HCT116 (cell line): ENCODE data around the gene KCNRG. TPM values are rescaled to one million over a fixed set of nuclear protein-coding genes. Genes with fewer than 3 reads are reported as not detected.
"Not testable (repeated sequence)": the region's sequence is repeated elsewhere in the genome, so short reads cannot be mapped to it uniquely, and the experiment has no call there.

Source experiments
- ATAC-seq: fragments of 200-7000 bp; cut with Tn5 transposase; 2 replicates; pipeline ENCODE4 v1.9.1; 2020; ENCODE audit warnings: mild to moderate bottlenecking, moderate library complexity
- BruUV-seq: library from RNA; stranded (reverse); fragments of 400-500 nt; replicated peaks from 2 replicates; lab custom pipeline; 2021; lab: Mats Ljungman, UMichigan
- CTCF ChIA-PET: fragments of 300-600 bp; sonication (Branson Sonifier 250); formaldehyde crosslinking; loops from one replicate; lab custom pipeline; 2021; ENCODE audit warnings: antibody characterized with exemption; lab: Charles Lee
- POLR2A ChIA-PET: fragments of 300-600, 350-600 bp; sonication (Branson Sonifier 250); formaldehyde crosslinking; loops from one replicate; lab custom pipeline; 2021; ENCODE audit warnings: antibody characterized with exemption; lab: Charles Lee
- RAD21 ChIA-PET, 2 experiments: fragments of 300-600 bp; sonication (Branson Sonifier 250); formaldehyde crosslinking; loops; one replicate each; lab custom pipeline; 2023; ENCODE audit warnings: low total read pairs in 2 of 2; ENCODE audit not compliant: uncharacterized antibody in 2 of 2, unreplicated experiment in 2 of 2, low non-redundant PET in 1 of 2; lab: Charles Lee
- DNase-seq: peaks from one replicate; pipeline ENCODE4 v3.0.0-alpha.2; 2010; ENCODE audit warnings: low read depth, low spot score
- H2AFZ ChIP-seq: fragments of 200-600 bp; shearing (Covaris generic), sonication (generic); 2 replicates; pipeline ENCODE4 v1.6.1; 2017; ENCODE audit warnings: low read depth, mixed run types, mixed read lengths, antibody characterized with exemption, low read length; ENCODE audit not compliant: poor library complexity, severe bottlenecking
- H3K27ac ChIP-seq: 2 replicates; pipeline ENCODE4 v1.5.1; 2012; ENCODE audit warnings: low read depth, low read length
- H3K27me3 ChIP-seq: fragments of 200-600 bp; sonication (generic); 2 replicates; pipeline ENCODE4 v1.6.1; 2016; ENCODE audit warnings: mixed run types, low read length, mixed read lengths; ENCODE audit not compliant: insufficient read depth
- H3K36me3 ChIP-seq, 2 experiments: fragments of 200-500 bp in 1 of 2; fragments of 200-600 bp in 1 of 2; sonication (Bioruptor generic) in 1 of 2; sonication (generic) in 1 of 2; 2 replicates each; pipeline versions ENCODE4 v1.5.1 to v1.6.1; 2014 to 2016; ENCODE audit warnings: low read length in 2 of 2, inconsistent platforms in 1 of 2, mixed read lengths in 1 of 2, mixed run types in 1 of 2; ENCODE audit not compliant: insufficient read depth in 2 of 2, control insufficient read depth in 1 of 2
- H3K4me1 ChIP-seq, 2 experiments: fragments of 200-600 bp in 1 of 2; sonication (generic) in 1 of 2; 2 replicates each; pipeline versions ENCODE4 v1.5.1 to v1.6.1; 2012 to 2017; ENCODE audit warnings: low read length in 2 of 2, inconsistent platforms in 1 of 2, mild to moderate bottlenecking in 1 of 2, mixed read lengths in 1 of 2, mixed run types in 1 of 2, moderate library complexity in 1 of 2; ENCODE audit not compliant: insufficient read depth in 2 of 2, control insufficient read depth in 1 of 2
- H3K4me2 ChIP-seq: fragments of 200-600 bp; sonication (generic); 2 replicates; pipeline ENCODE4 v1.6.1; 2017; ENCODE audit warnings: mixed run types, low read length, mixed read lengths
- H3K4me3 ChIP-seq, 2 experiments: fragments of 200-600 bp in 1 of 2; sonication (generic) in 1 of 2; replicated peaks in 1 of 2; 2 replicates each; pipeline ENCODE4 v1.5.1; 2011 to 2016; ENCODE audit warnings: low read length in 2 of 2, control low read depth in 1 of 2, low read depth in 1 of 2, mild to moderate bottlenecking in 1 of 2, mixed read lengths in 1 of 2, mixed run types in 1 of 2
- H3K79me2 ChIP-seq: fragments of 200-600 bp; sonication (generic); 2 replicates; pipeline ENCODE4 v1.6.1; 2017; ENCODE audit warnings: mild to moderate bottlenecking, mixed run types, low read length, moderate library complexity, mixed read lengths; ENCODE audit not compliant: insufficient read depth
- H3K9ac ChIP-seq: fragments of 200-600 bp; sonication (generic); 2 replicates; pipeline ENCODE4 v1.6.1; 2016; ENCODE audit warnings: low read length, mixed read lengths
- H3K9me2 ChIP-seq: fragments of 200-600 bp; sonication (generic), shearing (Covaris generic); 2 replicates; pipeline ENCODE4 v1.6.1; 2017; ENCODE audit warnings: mixed run types, mild to moderate bottlenecking, moderate library complexity; ENCODE audit not compliant: insufficient read depth
- H3K9me3 ChIP-seq, 2 experiments: fragments of 200-500 bp in 1 of 2; fragments of 200-600 bp in 1 of 2; sonication (Bioruptor generic) in 1 of 2; sonication (generic) in 1 of 2; 2 replicates each; pipeline ENCODE4 v1.6.1; 2014 to 2017; ENCODE audit warnings: low read length in 2 of 2, mixed read lengths in 2 of 2, inconsistent platforms in 1 of 2, low read depth in 1 of 2, mild to moderate bottlenecking in 1 of 2, mixed run types in 1 of 2, moderate library complexity in 1 of 2; ENCODE audit not compliant: control insufficient read depth in 1 of 2, insufficient read depth in 1 of 2
- H4K20me1 ChIP-seq: fragments of 200-600 bp; sonication (generic), shearing (Covaris generic); 2 replicates; pipeline ENCODE4 v1.6.1; 2017; ENCODE audit warnings: mixed run types, mild to moderate bottlenecking, moderate library complexity; ENCODE audit not compliant: insufficient read depth
- ELF1 ChIP-seq: IDR thresholded peaks from 2 replicates; pipeline ENCODE4 v1.6.1; 2012; ENCODE audit warnings: low read depth, borderline replicate concordance
- POLR2A ChIP-seq: IDR thresholded peaks from 2 replicates; pipeline ENCODE4 v1.7.0; 2011; ENCODE audit warnings: borderline replicate concordance; ENCODE audit not compliant: insufficient read depth, insufficient read length; ENCODE audit errors: extremely low read depth
- POLR2AphosphoS5 ChIP-seq: IDR thresholded peaks from 2 replicates; pipeline ENCODE4 v1.6.1; 2011; ENCODE audit warnings: mild to moderate bottlenecking, low read depth, low read length, moderate library complexity
- SP1 ChIP-seq: IDR thresholded peaks from 2 replicates; pipeline ENCODE4 v1.6.1; 2012; ENCODE audit warnings: low read depth
- SRF ChIP-seq: IDR thresholded peaks from 2 replicates; pipeline ENCODE4 v1.6.1; 2012; ENCODE audit warnings: low read depth
- intact Hi-C: fragments of 100-400 bp; cut with micrococcal nuclease; formaldehyde crosslinking; loops from 2 replicates; pipeline ENCODE4 v1.10.0; 2022
- total RNA-seq: library from RNA; stranded (reverse); gene quantifications from one replicate; pipeline ENCODE4 v1.2.1, GENCODE V29; 2021; ENCODE audit not compliant: unreplicated experiment
- TF ChIP-seq, protein P1 (sequence below): IDR thresholded peaks from 2 replicates; pipeline ENCODE4 v1.6.1; 2011; ENCODE audit warnings: mild to moderate bottlenecking, low read length, moderate library complexity; ENCODE audit not compliant: insufficient replicate concordance; ENCODE audit errors: extremely low read depth

Gene KCNRG
- total RNA-seq, 1 experiment from 2014 or later, result 2.5 TPM

DNA sequence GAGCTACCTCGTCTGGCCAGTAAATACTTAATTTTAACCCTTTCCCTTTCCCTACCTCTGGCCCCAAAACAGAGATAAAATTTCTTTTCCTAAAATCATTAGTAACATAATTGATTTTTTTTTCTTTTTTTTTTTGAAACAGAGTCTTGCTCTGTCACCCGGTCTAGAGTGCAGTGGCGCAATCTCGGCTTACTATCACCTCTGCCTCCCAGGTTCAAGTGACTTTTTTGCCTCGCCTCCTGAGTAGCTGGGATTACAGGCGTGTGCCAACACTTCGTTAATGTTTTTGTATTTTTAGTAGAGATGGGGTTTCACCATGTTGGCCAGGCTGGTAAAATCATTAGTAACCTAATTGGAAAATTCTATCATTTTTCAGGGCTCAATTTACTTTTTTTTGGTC lies 28.8 kb upstream of the KCNRG start (continued):
- TF ChIP-seq, protein P1, sequence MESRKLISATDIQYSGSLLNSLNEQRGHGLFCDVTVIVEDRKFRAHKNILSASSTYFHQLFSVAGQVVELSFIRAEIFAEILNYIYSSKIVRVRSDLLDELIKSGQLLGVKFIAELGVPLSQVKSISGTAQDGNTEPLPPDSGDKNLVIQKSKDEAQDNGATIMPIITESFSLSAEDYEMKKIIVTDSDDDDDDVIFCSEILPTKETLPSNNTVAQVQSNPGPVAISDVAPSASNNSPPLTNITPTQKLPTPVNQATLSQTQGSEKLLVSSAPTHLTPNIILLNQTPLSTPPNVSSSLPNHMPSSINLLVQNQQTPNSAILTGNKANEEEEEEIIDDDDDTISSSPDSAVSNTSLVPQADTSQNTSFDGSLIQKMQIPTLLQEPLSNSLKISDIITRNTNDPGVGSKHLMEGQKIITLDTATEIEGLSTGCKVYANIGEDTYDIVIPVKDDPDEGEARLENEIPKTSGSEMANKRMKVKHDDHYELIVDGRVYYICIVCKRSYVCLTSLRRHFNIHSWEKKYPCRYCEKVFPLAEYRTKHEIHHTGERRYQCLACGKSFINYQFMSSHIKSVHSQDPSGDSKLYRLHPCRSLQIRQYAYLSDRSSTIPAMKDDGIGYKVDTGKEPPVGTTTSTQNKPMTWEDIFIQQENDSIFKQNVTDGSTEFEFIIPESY, result no peak

DNA sequence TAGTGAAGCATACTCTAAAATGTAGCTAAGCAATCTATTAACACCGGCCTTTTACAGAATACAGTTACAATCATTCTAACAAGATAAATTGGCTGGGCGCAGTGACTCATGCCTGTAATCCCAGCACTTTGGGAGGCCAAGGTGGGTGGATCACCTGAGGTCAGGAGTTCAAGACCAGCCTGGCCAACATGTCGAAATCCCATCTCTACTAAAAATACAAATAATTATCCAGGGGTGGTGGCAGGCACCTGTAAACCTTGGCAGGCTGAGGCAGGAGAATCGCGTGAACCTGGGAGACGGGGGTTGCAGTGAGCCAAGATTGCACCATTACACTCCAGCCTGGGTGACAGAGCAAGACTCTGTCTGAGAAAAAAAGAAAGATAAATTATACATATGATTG lies 24.6 kb upstream of the KCNRG start:
- H3K9me3 ChIP-seq, RAD21 ChIA-PET, BruUV-seq, H3K79me2 ChIP-seq, H3K27ac ChIP-seq, H3K4me3 ChIP-seq, H3K36me3 ChIP-seq, H3K27me3 ChIP-seq, DNase-seq, POLR2A ChIA-PET, H3K4me2 ChIP-seq, H4K20me1 ChIP-seq, H3K9me2 ChIP-seq, ATAC-seq, H3K9ac ChIP-seq, H2AFZ ChIP-seq, H3K4me1 ChIP-seq: not testable (repeated sequence)
- CTCF ChIA-PET, result interaction anchor here (1.2 kb wide), 1 partner anchor 54 kb away, joined by 3 read pairs; the partner anchor contains the start of gene SPRYD7
- intact Hi-C loops, result loop anchor here (10.0 kb wide), 2 partner anchors 134 to 316 kb away; no protein-coding TSS in a partner anchor

DNA sequence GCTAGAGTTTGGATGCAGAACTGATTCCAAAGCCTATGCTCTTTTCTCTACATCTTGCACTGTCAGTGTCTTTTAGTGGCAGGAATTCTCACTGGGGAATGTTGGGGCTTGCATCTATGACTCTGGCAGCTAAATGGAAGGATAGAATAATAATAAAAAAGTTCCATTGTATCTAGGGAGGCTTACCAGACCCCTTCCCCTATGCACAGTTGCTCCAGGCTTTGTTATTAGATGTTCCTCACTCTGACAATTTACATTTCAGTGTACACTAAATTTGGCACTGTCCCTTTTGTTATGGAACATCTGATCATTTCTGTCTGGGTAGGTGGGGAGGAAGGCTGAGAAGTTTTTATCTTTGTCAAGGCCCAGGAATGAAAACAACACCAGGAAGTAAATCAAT lies 22.1 kb upstream of the KCNRG start:
- ATAC-seq (no peak), DNase-seq (no peak)
- intact Hi-C loops, result loop anchor here (10.0 kb wide), 2 partner anchors 132 to 318 kb away; no protein-coding TSS in a partner anchor
- no TSS peak for BruUV-seq
- POLR2A ChIA-PET, result no interaction called here
- Histone ChIP-seq H3K4me2 (no peak overlapping the region), H3K79me2 (peaks cover 8% of the 10 kb centered on the region), H3K4me3 (no peak overlapping the region), H3K27me3 (no peaks in the 10 kb centered on the region), H3K27ac (no peak overlapping the region), H3K36me3 (peaks cover 0 to 2% of the 10 kb centered on the region in 2 experiments; a peak in 2 of 4 replicates), H3K4me1 (peaks cover 5 to 19% of the 10 kb centered on the region in 2 experiments; a peak in 3 of 4 replicates), H3K9me3 (no peaks in the 10 kb centered on the region), H4K20me1 (no peaks in the 10 kb centered on the region), H3K9me2 (no peaks in the 10 kb centered on the region), H3K9ac (no peak overlapping the region), H2AFZ (no peak overlapping the region)
- TF ChIP-seq POLR2A (no peak), ELF1 (no peak), POLR2AphosphoS5 (no peak), SP1 (no peak), SRF (no peak)
- TF ChIP-seq, protein P1, result no peak
- RAD21 ChIA-PET, result no interaction called here
- CTCF ChIA-PET, result no interaction called here
